Measurements from ENCODE around the gene YAP1.

DNA sequence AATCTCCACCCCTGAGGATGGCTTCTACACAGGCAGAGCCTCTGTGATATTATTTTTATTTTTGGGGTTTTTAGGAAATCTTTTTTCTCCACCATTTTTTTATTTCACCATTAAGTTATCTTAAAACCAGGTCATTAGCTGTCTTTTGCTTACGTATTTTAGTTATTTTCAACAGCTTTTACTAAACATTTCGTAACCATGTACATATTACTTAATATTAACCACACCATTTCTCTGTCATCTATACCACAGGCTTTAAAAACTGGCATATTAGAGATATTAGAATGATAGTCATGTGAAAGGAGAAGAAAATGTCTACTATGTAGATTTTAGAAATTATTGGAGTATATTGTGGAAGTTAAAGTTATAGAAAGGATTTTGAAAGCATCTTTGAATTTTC lies 37.4 kb downstream of the YAP1 start:
- no peak for TF ChIP-seq CTCF (conservative IDR thresholded peaks at IDR 0.05 in 1 of 2, IDR thresholded peaks at IDR 0.05 in 1 of 2; ENCODE audit: low read depth in 1 of 2, low read length in 2 of 2)
- TF ChIP-seq EZH2 (IDR thresholded peaks at IDR 0.05; ENCODE audit: low read length, missing control alignments), result no peak
